SK-N-MC (cell line): ENCODE data around the gene RHAG.

ENCODE experiments used
- EZH2 ChIP-seq: fragments of 200-600 bp; sonication (generic); IDR thresholded peaks from one replicate; pipeline ENCODE4 v1.6.1; 2017; ENCODE audit warnings: antibody characterized with exemption
- POLR2AphosphoS5 ChIP-seq: IDR thresholded peaks from 2 replicates; pipeline ENCODE4 v1.6.1; 2012; ENCODE audit warnings: mild to moderate bottlenecking, low read depth, low read length, borderline replicate concordance

- TF ChIP-seq EZH2 (no peak), POLR2AphosphoS5 (no peak)
These were observed 10.8 kb upstream of the RHAG start for GRCh38 chr6:49647476-49647875.
